Activated CD4-positive, alpha-beta T cell treated with anti-CD3 and anti-CD28 coated beads, Interleukin-2, amount 50 U/mL, for 4 hours (primary cell): Measurements from ENCODE around the gene STK32C.

Experiments
- DNase-seq, 2 experiments: peaks; one replicate each; pipeline ENCODE4 v3.0.0-alpha.2; 2020

The STK32C gene

GRCh38 chr10:132264306-132264950 is 43.3 kb downstream of the STK32C start:
- no peak for DNase-seq

GRCh38 chr10:132263866-132264265 is 43.9 kb downstream of the STK32C start:
- no peak for DNase-seq

GRCh38 chr10:132259702-132260482 is 47.9 kb downstream of the STK32C start:
- no peak for DNase-seq

- DNase-seq = no peak
Measured at GRCh38 chr10:132258423-132258822, 49.3 kb downstream of the STK32C start.

- DNase-seq = no peak
Measured at GRCh38 chr10:132257907-132258306, 49.8 kb downstream of the STK32C start.

GRCh38 chr10:132257271-132257670 is 50.5 kb downstream of the STK32C start:
- DNase-seq = peak in 1 of 2 experiments; percentile 12

GRCh38 chr10:132256866-132257265 is 50.9 kb downstream of the STK32C start:
- DNase-seq = no peak

- no peak for DNase-seq
Measured at GRCh38 chr10:132255489-132256344, 52.0 kb downstream of the STK32C start.

- no peak for DNase-seq
Measured at GRCh38 chr10:132254841-132255240, 52.9 kb downstream of the STK32C start.

GRCh38 chr10:132253092-132253687 is 54.6 kb downstream of the STK32C start:
- no peak for DNase-seq

- DNase-seq = no peak
Measured at GRCh38 chr10:132252412-132252811, 55.3 kb downstream of the STK32C start.

GRCh38 chr10:132251928-132252327 is 55.8 kb downstream of the STK32C start:
- DNase-seq = no peak

- DNase-seq = no peak
Measured at GRCh38 chr10:132250481-132251475, 57.0 kb downstream of the STK32C start.

GRCh38 chr10:132249824-132250375 is 57.9 kb downstream of the STK32C start:
- no peak for DNase-seq

- DNase-seq = no peak
Measured at GRCh38 chr10:132249226-132249724, 58.5 kb downstream of the STK32C start.

- DNase-seq = peak; percentile 17 to 31
Measured at GRCh38 chr10:132248455-132249225, 59.1 kb downstream of the STK32C start.

- DNase-seq = no peak
Measured at GRCh38 chr10:132247943-132248342, 59.8 kb downstream of the STK32C start.

GRCh38 chr10:132246296-132246695 is 61.5 kb downstream of the STK32C start:
- DNase-seq = no peak

- no peak for DNase-seq
Measured at GRCh38 chr10:132245056-132245455, 62.7 kb downstream of the STK32C start.

- no peak for DNase-seq
Measured at GRCh38 chr10:132243626-132244025, 64.1 kb downstream of the STK32C start.
